WTC11 (cell line): ENCODE measurements around the gene CENPX. TPM values are rescaled to one million over a fixed set of nuclear protein-coding genes. Genes with fewer than 3 reads are reported as not detected.

Experiments used
- ATAC-seq: fragments of 200-7000 bp; cut with Tn5 transposase; 2 replicates; pipeline ENCODE4 v1.10.0; 2021; ENCODE audit warnings: mild to moderate bottlenecking, moderate library complexity
- CTCF ChIA-PET: fragments of 300-600 bp; sonication (Branson Sonifier 250); formaldehyde crosslinking; loops from one replicate; lab custom pipeline; 2021; ENCODE audit warnings: antibody characterized with exemption; lab: Charles Lee
- POLR2A ChIA-PET: fragments of 350-600 bp; sonication (Branson Sonifier 250); formaldehyde crosslinking; loops from one replicate; lab custom pipeline; 2021; ENCODE audit warnings: antibody characterized with exemption; lab: Charles Lee
- DNase-seq: peaks from one replicate; pipeline ENCODE4 v3.0.0; 2021; ENCODE audit warnings: low spot score
- H3K27ac Mint-ChIP-seq: 2 replicates; pipeline ENCODE4 v1.8.0; 2021; ENCODE audit warnings: mixed read lengths
- H3K27me3 Mint-ChIP-seq: 2 replicates; pipeline ENCODE4 v1.8.0; 2021; ENCODE audit warnings: low read depth, mild to moderate bottlenecking, moderate library complexity, mixed read lengths
- H3K36me3 Mint-ChIP-seq: 2 replicates; pipeline ENCODE4 v1.8.0; 2021; ENCODE audit warnings: mixed read lengths
- H3K4me1 Mint-ChIP-seq: 2 replicates; pipeline ENCODE4 v1.8.0; 2022; ENCODE audit warnings: mixed read lengths
- H3K4me3 Mint-ChIP-seq: 2 replicates; pipeline ENCODE4 v1.8.0; 2021; ENCODE audit warnings: mild to moderate bottlenecking, moderate library complexity, mixed read lengths
- H3K9me3 Mint-ChIP-seq: 2 replicates; pipeline ENCODE4 v1.8.0; 2021; ENCODE audit warnings: mixed read lengths
- CBFB ChIP-seq: sonication (generic); formaldehyde crosslinking; IDR thresholded peaks from 2 replicates; pipeline ENCODE4 v1.8.1; 2022; ENCODE audit warnings: mild to moderate bottlenecking, low read depth, missing genetic modification reagents
- ETV6 ChIP-seq: sonication (generic); formaldehyde crosslinking; IDR thresholded peaks from 2 replicates; pipeline ENCODE4 v1.8.1; 2022; ENCODE audit warnings: mild to moderate bottlenecking, missing genetic modification reagents
- FOXJ3 ChIP-seq: sonication (generic); formaldehyde crosslinking; IDR thresholded peaks from 2 replicates; pipeline ENCODE4 v1.9.0; 2021; ENCODE audit warnings: missing genetic modification reagents, mild to moderate bottlenecking, borderline replicate concordance
- FOXK1 ChIP-seq: sonication (generic); formaldehyde crosslinking; IDR thresholded peaks from 2 replicates; pipeline ENCODE4 v1.8.0; 2022; ENCODE audit warnings: mild to moderate bottlenecking, moderate library complexity, missing genetic modification reagents
- FOXP1 ChIP-seq: sonication (generic); formaldehyde crosslinking; IDR thresholded peaks from 2 replicates; pipeline ENCODE4 v1.8.0; 2022; ENCODE audit warnings: missing genetic modification reagents, mild to moderate bottlenecking, moderate library complexity, borderline replicate concordance
- KAT7 ChIP-seq: sonication (generic); formaldehyde crosslinking; IDR thresholded peaks from 2 replicates; pipeline ENCODE4 v1.8.1; 2023; ENCODE audit warnings: missing genetic modification reagents, mild to moderate bottlenecking, borderline replicate concordance
- NFATC4 ChIP-seq: fragments of 250-450 bp; sonication (Bioruptor Pico); IDR thresholded peaks from 2 replicates; pipeline ENCODE4 v1.9.0; 2021; ENCODE audit warnings: mild to moderate bottlenecking
- RELA ChIP-seq: sonication (generic); formaldehyde crosslinking; IDR thresholded peaks from 2 replicates; pipeline ENCODE4 v1.8.1; 2022; ENCODE audit warnings: missing genetic modification reagents, mild to moderate bottlenecking, borderline replicate concordance
- TEAD1 ChIP-seq: sonication (generic); formaldehyde crosslinking; IDR thresholded peaks from 2 replicates; pipeline ENCODE4 v1.8.0; 2022; ENCODE audit warnings: mild to moderate bottlenecking, missing genetic modification reagents
- ZNF138 ChIP-seq: sonication (generic); formaldehyde crosslinking; conservative IDR thresholded peaks from 2 replicates; pipeline ENCODE4 v1.8.1; 2022; ENCODE audit warnings: mild to moderate bottlenecking, moderate library complexity, missing genetic modification reagents
- ZNF317 ChIP-seq: sonication (generic); formaldehyde crosslinking; IDR thresholded peaks from 2 replicates; pipeline ENCODE4 v1.8.1; 2023; ENCODE audit warnings: low read depth, mild to moderate bottlenecking, moderate library complexity, missing genetic modification reagents, borderline replicate concordance
- ZNF396 ChIP-seq: fragments of 250-450 bp; sonication (Bioruptor Pico); IDR thresholded peaks from 2 replicates; pipeline ENCODE4 v1.8.0; 2021; ENCODE audit warnings: mild to moderate bottlenecking, moderate library complexity, borderline replicate concordance
- total RNA-seq: library from RNA; stranded (reverse); gene quantifications from 3 replicates; pipeline ENCODE4 v1.2.3, GENCODE V29; 2021
- TF ChIP-seq, protein P1 (sequence below): fragments of 250-450 bp; sonication (Bioruptor Pico); IDR thresholded peaks from 2 replicates; pipeline ENCODE4 v1.8.0; 2021; ENCODE audit warnings: mild to moderate bottlenecking
- TF ChIP-seq, protein P2 (sequence below): sonication (generic); formaldehyde crosslinking; IDR thresholded peaks from 2 replicates; pipeline ENCODE4 v1.8.0; 2022; ENCODE audit warnings: mild to moderate bottlenecking, missing genetic modification reagents
- TF ChIP-seq, protein P3 (sequence below): fragments of 250-450 bp; sonication (Bioruptor Pico); conservative IDR thresholded peaks from 2 replicates; pipeline ENCODE4 v1.9.0; 2021; ENCODE audit warnings: mild to moderate bottlenecking
- TF ChIP-seq, protein P4 (sequence below): fragments of 250-450 bp; sonication (Bioruptor Pico); IDR thresholded peaks from 2 replicates; pipeline ENCODE4 v1.9.0; 2021; ENCODE audit warnings: mild to moderate bottlenecking
- TF ChIP-seq, protein P5 (sequence below): sonication (generic); formaldehyde crosslinking; IDR thresholded peaks from 2 replicates; pipeline ENCODE4 v1.8.1; 2022; ENCODE audit warnings: low read depth, missing genetic modification reagents, borderline replicate concordance

CENPX gene
- total RNA-seq, 1 experiment from 2014 or later = 121 TPM

DNA sequence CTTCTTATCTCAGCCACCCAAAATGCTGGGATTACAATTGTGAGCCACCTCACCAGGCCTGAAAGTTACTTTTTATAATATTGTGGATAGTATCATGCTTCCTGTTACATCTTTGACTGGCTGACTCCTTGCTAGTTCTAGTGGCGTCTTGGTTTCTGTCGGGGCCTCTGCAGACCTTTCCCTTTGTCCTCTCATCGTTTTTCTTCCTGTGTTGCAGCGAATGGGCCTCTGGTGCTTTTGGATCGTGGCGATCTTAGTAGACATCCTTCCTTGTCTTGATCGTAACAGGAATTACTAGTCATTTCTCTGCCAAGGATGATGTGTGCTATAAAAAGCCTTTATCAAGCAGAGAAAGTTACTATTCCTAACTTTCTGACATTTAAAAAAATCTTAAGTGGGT, 24.5 kb downstream of the CENPX start:
- no peak for DNase-seq
- Mint-ChIP-seq H3K36me3 (no peaks in the 10 kb centered on the region), H3K27me3 (no peaks in the 10 kb centered on the region), H3K27ac (no peak overlapping the region; the same call in 1 of the 2 replicates), H3K4me3 (no peak overlapping the region), H3K4me1 (peaks cover 5% of the 10 kb centered on the region), H3K9me3 (no peaks in the 10 kb centered on the region)
- CTCF ChIA-PET = interaction anchor here (1.0 kb wide), 2 partner anchors 21 to 39 kb away, joined by 4 read pairs; no protein-coding TSS in a partner anchor
- TF ChIP-seq, protein P1, sequence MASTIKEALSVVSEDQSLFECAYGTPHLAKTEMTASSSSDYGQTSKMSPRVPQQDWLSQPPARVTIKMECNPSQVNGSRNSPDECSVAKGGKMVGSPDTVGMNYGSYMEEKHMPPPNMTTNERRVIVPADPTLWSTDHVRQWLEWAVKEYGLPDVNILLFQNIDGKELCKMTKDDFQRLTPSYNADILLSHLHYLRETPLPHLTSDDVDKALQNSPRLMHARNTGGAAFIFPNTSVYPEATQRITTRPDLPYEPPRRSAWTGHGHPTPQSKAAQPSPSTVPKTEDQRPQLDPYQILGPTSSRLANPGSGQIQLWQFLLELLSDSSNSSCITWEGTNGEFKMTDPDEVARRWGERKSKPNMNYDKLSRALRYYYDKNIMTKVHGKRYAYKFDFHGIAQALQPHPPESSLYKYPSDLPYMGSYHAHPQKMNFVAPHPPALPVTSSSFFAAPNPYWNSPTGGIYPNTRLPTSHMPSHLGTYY = no peak
- TF ChIP-seq CBFB (no peak), TEAD1 (CRISPR knock-in tag) (no peak), ZNF396 (CRISPR knock-in tag) (no peak), ZNF317 (CRISPR knock-in tag) (no peak), NFATC4 (no peak), KAT7 (no peak), ETV6 (CRISPR knock-in tag) (no peak), ZNF138 (no peak), RELA (no peak), FOXK1 (CRISPR knock-in tag) (no peak), FOXP1 (CRISPR knock-in tag) (no peak)
- TF ChIP-seq, protein P2, sequence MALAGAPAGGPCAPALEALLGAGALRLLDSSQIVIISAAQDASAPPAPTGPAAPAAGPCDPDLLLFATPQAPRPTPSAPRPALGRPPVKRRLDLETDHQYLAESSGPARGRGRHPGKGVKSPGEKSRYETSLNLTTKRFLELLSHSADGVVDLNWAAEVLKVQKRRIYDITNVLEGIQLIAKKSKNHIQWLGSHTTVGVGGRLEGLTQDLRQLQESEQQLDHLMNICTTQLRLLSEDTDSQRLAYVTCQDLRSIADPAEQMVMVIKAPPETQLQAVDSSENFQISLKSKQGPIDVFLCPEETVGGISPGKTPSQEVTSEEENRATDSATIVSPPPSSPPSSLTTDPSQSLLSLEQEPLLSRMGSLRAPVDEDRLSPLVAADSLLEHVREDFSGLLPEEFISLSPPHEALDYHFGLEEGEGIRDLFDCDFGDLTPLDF = no peak
- TF ChIP-seq, protein P3, sequence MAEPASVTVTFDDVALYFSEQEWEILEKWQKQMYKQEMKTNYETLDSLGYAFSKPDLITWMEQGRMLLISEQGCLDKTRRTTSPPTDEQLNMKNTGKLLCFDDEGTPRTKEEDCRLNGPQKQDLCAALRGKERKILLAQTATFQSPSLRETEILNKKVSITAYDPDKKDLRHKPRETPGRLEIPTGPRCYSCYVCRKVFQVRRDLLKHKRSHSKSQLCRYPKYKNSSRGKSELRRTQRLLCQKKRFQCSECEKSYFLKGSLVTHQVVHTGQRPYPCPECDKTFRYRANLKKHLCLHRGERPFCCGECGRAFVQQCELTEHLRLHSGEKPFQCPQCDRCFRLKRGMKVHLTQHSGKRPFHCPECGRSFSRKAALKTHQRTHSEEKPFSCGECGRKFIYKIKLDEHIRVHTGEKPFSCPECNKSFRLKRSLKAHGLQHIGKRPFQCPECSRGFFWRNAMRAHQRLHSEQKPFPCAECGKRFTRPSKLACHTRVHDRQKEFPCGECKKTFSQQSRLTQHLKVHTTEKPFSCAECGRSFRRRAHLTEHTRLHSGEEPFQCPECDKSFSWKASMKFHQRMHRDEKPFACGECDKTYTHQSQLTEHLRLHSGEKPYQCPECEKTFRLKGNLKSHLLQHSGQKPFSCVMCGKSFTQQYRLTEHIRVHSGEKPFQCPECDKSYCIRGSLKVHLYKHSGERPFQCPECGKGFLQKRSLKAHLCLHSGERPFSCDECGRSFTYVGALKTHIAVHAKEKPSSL (CRISPR knock-in tag) = no peak
- TF ChIP-seq, protein P4, sequence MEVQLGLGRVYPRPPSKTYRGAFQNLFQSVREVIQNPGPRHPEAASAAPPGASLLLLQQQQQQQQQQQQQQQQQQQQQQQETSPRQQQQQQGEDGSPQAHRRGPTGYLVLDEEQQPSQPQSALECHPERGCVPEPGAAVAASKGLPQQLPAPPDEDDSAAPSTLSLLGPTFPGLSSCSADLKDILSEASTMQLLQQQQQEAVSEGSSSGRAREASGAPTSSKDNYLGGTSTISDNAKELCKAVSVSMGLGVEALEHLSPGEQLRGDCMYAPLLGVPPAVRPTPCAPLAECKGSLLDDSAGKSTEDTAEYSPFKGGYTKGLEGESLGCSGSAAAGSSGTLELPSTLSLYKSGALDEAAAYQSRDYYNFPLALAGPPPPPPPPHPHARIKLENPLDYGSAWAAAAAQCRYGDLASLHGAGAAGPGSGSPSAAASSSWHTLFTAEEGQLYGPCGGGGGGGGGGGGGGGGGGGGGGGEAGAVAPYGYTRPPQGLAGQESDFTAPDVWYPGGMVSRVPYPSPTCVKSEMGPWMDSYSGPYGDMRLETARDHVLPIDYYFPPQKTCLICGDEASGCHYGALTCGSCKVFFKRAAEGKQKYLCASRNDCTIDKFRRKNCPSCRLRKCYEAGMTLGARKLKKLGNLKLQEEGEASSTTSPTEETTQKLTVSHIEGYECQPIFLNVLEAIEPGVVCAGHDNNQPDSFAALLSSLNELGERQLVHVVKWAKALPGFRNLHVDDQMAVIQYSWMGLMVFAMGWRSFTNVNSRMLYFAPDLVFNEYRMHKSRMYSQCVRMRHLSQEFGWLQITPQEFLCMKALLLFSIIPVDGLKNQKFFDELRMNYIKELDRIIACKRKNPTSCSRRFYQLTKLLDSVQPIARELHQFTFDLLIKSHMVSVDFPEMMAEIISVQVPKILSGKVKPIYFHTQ (CRISPR knock-in tag) = no peak
- TF ChIP-seq, protein P5, sequence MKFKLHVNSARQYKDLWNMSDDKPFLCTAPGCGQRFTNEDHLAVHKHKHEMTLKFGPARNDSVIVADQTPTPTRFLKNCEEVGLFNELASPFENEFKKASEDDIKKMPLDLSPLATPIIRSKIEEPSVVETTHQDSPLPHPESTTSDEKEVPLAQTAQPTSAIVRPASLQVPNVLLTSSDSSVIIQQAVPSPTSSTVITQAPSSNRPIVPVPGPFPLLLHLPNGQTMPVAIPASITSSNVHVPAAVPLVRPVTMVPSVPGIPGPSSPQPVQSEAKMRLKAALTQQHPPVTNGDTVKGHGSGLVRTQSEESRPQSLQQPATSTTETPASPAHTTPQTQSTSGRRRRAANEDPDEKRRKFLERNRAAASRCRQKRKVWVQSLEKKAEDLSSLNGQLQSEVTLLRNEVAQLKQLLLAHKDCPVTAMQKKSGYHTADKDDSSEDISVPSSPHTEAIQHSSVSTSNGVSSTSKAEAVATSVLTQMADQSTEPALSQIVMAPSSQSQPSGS = no peak
- POLR2A ChIA-PET = no interaction called here
- ATAC-seq = no peak

DNA sequence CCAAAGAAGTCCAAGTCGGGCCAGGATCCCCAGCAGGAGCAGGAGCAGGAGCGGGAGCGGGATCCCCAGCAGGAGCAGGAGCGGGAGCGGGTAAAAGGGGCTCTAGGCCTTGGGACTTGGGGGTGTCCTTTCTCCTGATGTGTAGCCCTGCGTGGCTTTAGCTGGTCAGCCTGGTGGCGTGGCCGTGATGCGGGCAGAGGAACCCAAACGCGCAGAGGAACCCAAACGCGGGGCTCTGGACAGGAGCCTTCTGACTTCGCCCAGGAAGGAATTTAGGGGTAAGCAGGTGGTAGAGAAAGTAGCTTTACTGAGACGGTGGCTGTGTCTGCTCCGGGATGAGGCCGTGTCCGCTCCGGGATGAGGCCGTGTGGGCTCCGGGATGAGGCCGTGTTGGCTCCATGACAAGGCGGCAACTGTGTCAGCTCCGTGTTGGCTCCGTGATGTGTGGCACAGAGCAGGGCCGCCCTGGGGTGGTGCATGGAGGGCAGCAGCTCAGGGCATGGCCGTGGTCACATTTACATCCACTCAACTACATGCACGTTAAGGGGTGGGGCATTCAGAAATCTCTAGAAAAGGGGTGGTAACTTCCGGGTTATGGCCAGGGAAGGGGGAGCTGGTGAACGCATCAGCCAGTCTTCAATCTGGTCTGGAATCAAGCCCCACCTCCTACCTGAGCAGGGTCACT, 25.8 kb downstream of the CENPX start:
- DNase-seq = peak; percentile 9
- Mint-ChIP-seq H3K27ac (no peak overlapping the region; the same call in 1 of the 2 replicates), H3K4me1 (peaks cover 11% of the 10 kb centered on the region), H3K4me3 (no peak overlapping the region), H3K27me3 (no peaks in the 10 kb centered on the region), H3K9me3 (no peaks in the 10 kb centered on the region), H3K36me3 (no peaks in the 10 kb centered on the region)
- CTCF ChIA-PET = interaction anchor here (0.8 to 2.7 kb wide), 11 partner anchors 16 to 107 kb away, joined by 3 to 19 read pairs (median 9); partner anchors contain the start of genes CENPX, LRRC45, NOTUM and RAC3
- POLR2A ChIA-PET = no interaction called here
- no peak for TF ChIP-seq FOXJ3
- TF ChIP-seq, all 79 proteins: peak for 0
- no peak for ATAC-seq
